MCF 10A (cell line): ENCODE results near the gene ATP8B4. TPM values are rescaled to one million over a fixed set of nuclear protein-coding genes. Genes with fewer than 3 reads are reported as not detected.

Experiments used
- BruUV-seq: library from RNA; stranded (reverse); fragments of 400-500 nt; replicated peaks from 2 replicates; lab custom pipeline; 2021; lab: Mats Ljungman, UMichigan
- CTCF ChIA-PET: fragments of 300-600 bp; sonication (Branson Sonifier 250); formaldehyde crosslinking; extraction: SDS; loops from one replicate; lab custom pipeline; 2021; ENCODE audit warnings: antibody characterized with exemption, inconsistent platforms; lab: Yijun Ruan, JAX
- POLR2A ChIA-PET: fragments of 300-600, 350-650 bp; sonication (Branson Sonifier 250); formaldehyde crosslinking; extraction: SDS; loops from one replicate; lab custom pipeline; 2020; ENCODE audit warnings: antibody characterized with exemption, inconsistent platforms; lab: Yijun Ruan, JAX
- DNase-seq: peaks from one replicate; pipeline ENCODE4 v3.0.0-alpha.2; 2018; ENCODE audit not compliant: unreplicated experiment
- H3K27ac Mint-ChIP-seq: one replicate; pipeline ENCODE4 v1.8.0; 2022; ENCODE audit warnings: mild to moderate bottlenecking, low read depth, mixed read lengths; ENCODE audit not compliant: unreplicated experiment
- H3K27me3 Mint-ChIP-seq: one replicate; pipeline ENCODE4 v1.8.0; 2022; ENCODE audit warnings: mixed read lengths; ENCODE audit not compliant: insufficient read depth, unreplicated experiment
- H3K36me3 Mint-ChIP-seq: one replicate; pipeline ENCODE4 v1.8.0; 2022; ENCODE audit warnings: mild to moderate bottlenecking, moderate library complexity, mixed read lengths; ENCODE audit not compliant: insufficient read depth, unreplicated experiment
- H3K4me1 Mint-ChIP-seq: one replicate; pipeline ENCODE4 v1.8.0; 2022; ENCODE audit warnings: mixed read lengths; ENCODE audit not compliant: insufficient read depth, unreplicated experiment
- H3K4me3 Mint-ChIP-seq: one replicate; pipeline ENCODE4 v1.8.0; 2022; ENCODE audit warnings: mild to moderate bottlenecking, moderate library complexity, mixed read lengths; ENCODE audit not compliant: unreplicated experiment
- H3K9me3 Mint-ChIP-seq: one replicate; pipeline ENCODE4 v1.8.0; 2022; ENCODE audit warnings: mixed read lengths; ENCODE audit not compliant: unreplicated experiment
- CTCF ChIP-seq: fragments of 200-600 bp; IDR thresholded peaks from one replicate; pipeline ENCODE4 v1.8.0; 2022; ENCODE audit warnings: antibody characterized with exemption, mild to moderate bottlenecking; ENCODE audit not compliant: unreplicated experiment
- intact Hi-C: fragments of 100-400 bp; cut with micrococcal nuclease; formaldehyde crosslinking; loops from 2 replicates; pipeline ENCODE4 v1.14.1; 2022
- total RNA-seq: library from RNA; stranded (reverse); gene quantifications from 2 replicates; pipeline ENCODE4 v1.2.3, GENCODE V29; 2022

The ATP8B4 gene
- total RNA-seq, 1 experiment from 2014 or later: not detected

GRCh38 chr15:49888323-49888693, 230.7 kb downstream of the ATP8B4 start:
- H3K27me3 Mint-ChIP-seq: no peaks in the 10 kb centered on the region
- TF ChIP-seq CTCF: no peak
- intact Hi-C loops: no loop called here
- no peaks in the 10 kb centered on the region for H3K36me3 Mint-ChIP-seq
- H3K4me1 Mint-ChIP-seq: no peaks in the 10 kb centered on the region
- POLR2A ChIA-PET: no interaction called here
- no peak overlapping the region for H3K27ac Mint-ChIP-seq
- CTCF ChIA-PET: interaction anchor here (1.0 to 3.2 kb wide), 2 partner anchors 12 kb away, joined by 5 to 13 read pairs; no protein-coding TSS in a partner anchor
- no peak overlapping the region for H3K4me3 Mint-ChIP-seq
- no peaks in the 10 kb centered on the region for H3K9me3 Mint-ChIP-seq
- BruUV-seq: no TSS peak
- DNase-seq: no peak

GRCh38 chr15:49887659-49888322, 231.2 kb downstream of the ATP8B4 start:
- H3K27me3 Mint-ChIP-seq: no peaks in the 10 kb centered on the region
- POLR2A ChIA-PET: no interaction called here
- no peaks in the 10 kb centered on the region for H3K9me3 Mint-ChIP-seq
- no peak for DNase-seq
- no TSS peak for BruUV-seq
- CTCF ChIA-PET: interaction anchor here (0.6 to 3.2 kb wide), 3 partner anchors 12 to 378 kb away, joined by 3 to 13 read pairs (median 4); no protein-coding TSS in a partner anchor
- no peaks in the 10 kb centered on the region for H3K4me1 Mint-ChIP-seq
- no peak overlapping the region for H3K27ac Mint-ChIP-seq
- intact Hi-C loops: no loop called here
- H3K4me3 Mint-ChIP-seq: no peak overlapping the region
- H3K36me3 Mint-ChIP-seq: no peaks in the 10 kb centered on the region
- no peak for TF ChIP-seq CTCF

- intact Hi-C loops: no loop called here
- no TSS peak for BruUV-seq
- ChIA-PET CTCF (interaction anchor here (0.6 to 1.3 kb wide), 4 partner anchors 10 to 168 kb away, joined by 3 to 5 read pairs (median 4); no protein-coding TSS in a partner anchor), POLR2A (no interaction called here)
- no peak overlapping the region for H3K27ac Mint-ChIP-seq
- DNase-seq: no peak
- H3K4me1 Mint-ChIP-seq: no peaks in the 10 kb centered on the region
- H3K27me3 Mint-ChIP-seq: no peaks in the 10 kb centered on the region
- no peaks in the 10 kb centered on the region for H3K36me3 Mint-ChIP-seq
- no peaks in the 10 kb centered on the region for H3K9me3 Mint-ChIP-seq
- TF ChIP-seq CTCF: no peak
- H3K4me3 Mint-ChIP-seq: no peak overlapping the region
Measured at GRCh38 chr15:49883121-49883520, 235.9 kb downstream of the ATP8B4 start.

- intact Hi-C loops: no loop called here
- no peak for TF ChIP-seq CTCF
- no peak for DNase-seq
- Mint-ChIP-seq H3K4me1 (no peaks in the 10 kb centered on the region), H3K9me3 (no peaks in the 10 kb centered on the region), H3K27ac (no peak overlapping the region), H3K36me3 (no peaks in the 10 kb centered on the region), H3K4me3 (no peak overlapping the region), H3K27me3 (no peaks in the 10 kb centered on the region)
- ChIA-PET CTCF (interaction anchor here (0.5 kb wide), 1 partner anchor 173 kb away, joined by 3 read pairs; no protein-coding TSS in a partner anchor), POLR2A (no interaction called here)
- no TSS peak for BruUV-seq
Measured at GRCh38 chr15:49881866-49882265, 237.2 kb downstream of the ATP8B4 start.
